ENCODE measurements around the gene UTF1. TPM values are rescaled to one million over a fixed set of nuclear protein-coding genes. Genes with fewer than 3 reads are reported as not detected.
"Not testable (repeated sequence)": the region's sequence is repeated elsewhere in the genome, so short reads cannot be mapped to it uniquely, and the experiment has no call there.

UTF1 gene
- total RNA-seq, 1 donor from 2014 or later = not detected

DNA sequence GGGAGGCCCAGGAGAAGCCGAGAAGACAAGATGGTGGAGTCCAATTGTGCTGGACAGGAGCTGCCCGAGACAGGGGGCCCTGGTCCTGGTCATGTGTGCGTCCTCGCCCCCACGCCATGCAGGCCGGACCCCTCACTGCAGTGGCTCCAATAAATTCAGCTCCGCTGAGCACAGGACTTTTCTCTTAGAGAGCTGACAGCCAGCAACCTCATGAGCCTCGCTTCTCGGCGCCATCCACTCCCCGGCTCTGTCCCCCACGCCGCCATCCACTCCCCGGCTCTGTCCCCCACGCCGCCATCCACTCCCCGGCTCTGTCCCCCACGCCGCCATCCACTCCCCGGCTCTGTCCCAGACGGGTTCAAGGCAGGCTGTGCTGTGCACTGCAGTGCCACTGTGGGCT, 2.8 kb upstream of the UTF1 start:
- Mint-ChIP-seq H3K4me3 (no peak overlapping the region), H3K9me3 (no peaks in the 10 kb centered on the region), H3K4me1 (peaks cover 10% of the 10 kb centered on the region), H3K27me3 (ENCODE audit: low read depth) (peaks cover 73% of the 10 kb centered on the region), H3K36me3 (ENCODE audit: low read depth) (peaks cover 3% of the 10 kb centered on the region), H3K27ac (ENCODE audit: unreplicated experiment) (no peak overlapping the region)
- TF ChIP-seq, protein P1, sequence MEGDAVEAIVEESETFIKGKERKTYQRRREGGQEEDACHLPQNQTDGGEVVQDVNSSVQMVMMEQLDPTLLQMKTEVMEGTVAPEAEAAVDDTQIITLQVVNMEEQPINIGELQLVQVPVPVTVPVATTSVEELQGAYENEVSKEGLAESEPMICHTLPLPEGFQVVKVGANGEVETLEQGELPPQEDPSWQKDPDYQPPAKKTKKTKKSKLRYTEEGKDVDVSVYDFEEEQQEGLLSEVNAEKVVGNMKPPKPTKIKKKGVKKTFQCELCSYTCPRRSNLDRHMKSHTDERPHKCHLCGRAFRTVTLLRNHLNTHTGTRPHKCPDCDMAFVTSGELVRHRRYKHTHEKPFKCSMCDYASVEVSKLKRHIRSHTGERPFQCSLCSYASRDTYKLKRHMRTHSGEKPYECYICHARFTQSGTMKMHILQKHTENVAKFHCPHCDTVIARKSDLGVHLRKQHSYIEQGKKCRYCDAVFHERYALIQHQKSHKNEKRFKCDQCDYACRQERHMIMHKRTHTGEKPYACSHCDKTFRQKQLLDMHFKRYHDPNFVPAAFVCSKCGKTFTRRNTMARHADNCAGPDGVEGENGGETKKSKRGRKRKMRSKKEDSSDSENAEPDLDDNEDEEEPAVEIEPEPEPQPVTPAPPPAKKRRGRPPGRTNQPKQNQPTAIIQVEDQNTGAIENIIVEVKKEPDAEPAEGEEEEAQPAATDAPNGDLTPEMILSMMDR (conservative IDR thresholded peaks at IDR 0.05) = no peak
- DNase-seq (ENCODE audit: low read depth, low spot score) = no peak

- peak overlapping the region; percentile 44 for H3K4me3 Mint-ChIP-seq
- H3K27ac Mint-ChIP-seq (ENCODE audit: unreplicated experiment) = no peak overlapping the region
- peaks cover 87% of the 10 kb centered on the region for H3K27me3 Mint-ChIP-seq (ENCODE audit: low read depth)
- peaks cover 10% of the 10 kb centered on the region for H3K4me1 Mint-ChIP-seq
- DNase-seq (ENCODE audit: low read depth, low spot score) = no peak
- H3K9me3 Mint-ChIP-seq = no peaks in the 10 kb centered on the region
- peaks cover 3% of the 10 kb centered on the region for H3K36me3 Mint-ChIP-seq (ENCODE audit: low read depth)
- TF ChIP-seq, protein P1 (conservative IDR thresholded peaks at IDR 0.05) = no peak
Measured at GRCh38 chr10:133229265-133230043, 563 bp upstream of the UTF1 start.

GRCh38 chr10:133230387-133231195, 574 bp downstream of the UTF1 start:
- no peak overlapping the region for H3K4me3 Mint-ChIP-seq

DNA sequence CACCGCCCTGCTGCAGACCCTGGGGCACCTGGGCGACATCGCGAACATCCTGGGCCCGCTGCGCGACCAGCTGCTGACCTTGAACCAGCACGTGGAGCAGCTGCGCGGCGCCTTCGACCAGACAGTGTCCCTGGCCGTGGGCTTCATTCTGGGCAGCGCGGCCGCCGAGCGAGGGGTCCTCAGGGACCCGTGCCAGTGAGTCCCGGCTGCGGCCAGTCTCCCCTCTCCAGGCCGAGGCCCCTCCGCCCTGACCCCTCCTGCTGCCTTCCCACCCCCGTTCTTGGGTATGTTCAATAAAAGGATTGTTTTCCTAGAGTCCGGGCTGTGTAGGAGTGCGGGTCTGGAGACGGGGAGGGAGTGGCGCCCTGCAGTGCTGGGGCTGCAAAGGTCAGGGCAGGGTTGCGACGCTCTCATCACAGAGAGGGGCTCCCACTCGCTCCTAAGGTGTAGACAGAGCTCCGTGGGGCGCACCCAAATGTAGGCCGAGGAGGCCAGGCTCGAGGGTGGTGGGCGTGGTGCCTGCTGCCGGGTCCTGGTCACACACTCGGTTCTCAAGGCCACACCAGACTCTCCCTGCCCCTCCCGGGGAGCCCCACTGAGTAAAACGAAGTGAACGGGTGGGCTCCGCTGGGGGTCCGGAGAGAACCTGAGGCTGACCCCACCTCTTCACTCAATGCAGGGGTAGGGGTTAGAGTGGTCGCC, 1.4 kb downstream of the UTF1 start:
- Mint-ChIP-seq H3K9me3 (no peaks in the 10 kb centered on the region), H3K36me3 (ENCODE audit: low read depth) (peaks cover 3% of the 10 kb centered on the region), H3K4me1 (peaks cover 10% of the 10 kb centered on the region), H3K27me3 (ENCODE audit: low read depth) (peaks cover 89% of the 10 kb centered on the region), H3K27ac (ENCODE audit: unreplicated experiment) (no peak overlapping the region), H3K4me3 (no peak overlapping the region)
- DNase-seq (ENCODE audit: low read depth, low spot score) = no peak
- TF ChIP-seq, protein P1 (conservative IDR thresholded peaks at IDR 0.05) = no peak

More at GRCh38 chr10:133230387-133231195, 574 bp downstream of the UTF1 start:
- no peak for DNase-seq (ENCODE audit: low read depth, low spot score)
- TF ChIP-seq, protein P1 (conservative IDR thresholded peaks at IDR 0.05) = no peak
- Mint-ChIP-seq H3K27me3 (ENCODE audit: low read depth) (peaks cover 90% of the 10 kb centered on the region), H3K36me3 (ENCODE audit: low read depth) (peaks cover 3% of the 10 kb centered on the region), H3K9me3 (no peaks in the 10 kb centered on the region), H3K4me1 (peaks cover 10% of the 10 kb centered on the region), H3K27ac (ENCODE audit: unreplicated experiment) (no peak overlapping the region)

DNA sequence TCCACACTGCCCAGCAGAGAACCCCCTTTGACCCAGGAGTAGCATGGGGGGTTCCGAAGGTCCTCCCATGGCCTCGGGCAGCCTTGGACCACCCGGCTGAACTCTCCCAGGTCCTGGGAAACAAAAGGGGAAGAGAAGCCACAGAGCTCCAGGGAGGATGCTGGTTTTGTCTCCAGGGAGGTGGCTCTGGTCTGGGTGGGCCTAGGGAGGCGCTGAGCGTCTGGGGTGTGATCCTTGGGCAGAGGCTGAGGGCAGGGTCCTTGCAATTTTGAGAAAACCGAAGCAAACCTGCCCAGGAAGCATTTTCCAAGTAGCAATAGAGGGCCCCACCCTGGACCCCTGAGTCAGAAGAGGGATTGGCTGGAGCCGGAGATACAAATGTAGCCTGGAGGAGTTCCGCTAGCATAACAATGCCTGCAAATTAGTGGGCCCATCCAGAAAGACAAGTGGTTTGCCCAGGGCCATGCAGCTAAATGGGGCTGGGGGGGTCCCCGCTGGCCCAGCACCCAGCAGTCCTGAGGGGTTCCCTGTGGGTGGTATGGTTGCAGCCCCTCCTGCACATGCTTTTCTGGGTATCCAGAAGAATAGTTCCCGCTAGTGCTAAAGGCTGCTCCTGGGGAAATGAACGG, 2.0 kb downstream of the UTF1 start:
- peaks cover 84% of the 10 kb centered on the region for H3K27me3 Mint-ChIP-seq (ENCODE audit: low read depth)
- no peak for DNase-seq (ENCODE audit: low read depth, low spot score)
- TF ChIP-seq, protein P1 (conservative IDR thresholded peaks at IDR 0.05) = no peak
- H3K9me3 Mint-ChIP-seq = no peaks in the 10 kb centered on the region
- H3K4me3 Mint-ChIP-seq = peak overlapping the region; percentile 64
- no peak overlapping the region for H3K27ac Mint-ChIP-seq (ENCODE audit: unreplicated experiment)
- H3K36me3 Mint-ChIP-seq (ENCODE audit: low read depth) = peaks cover 3% of the 10 kb centered on the region
- peaks cover 10% of the 10 kb centered on the region for H3K4me1 Mint-ChIP-seq

DNA sequence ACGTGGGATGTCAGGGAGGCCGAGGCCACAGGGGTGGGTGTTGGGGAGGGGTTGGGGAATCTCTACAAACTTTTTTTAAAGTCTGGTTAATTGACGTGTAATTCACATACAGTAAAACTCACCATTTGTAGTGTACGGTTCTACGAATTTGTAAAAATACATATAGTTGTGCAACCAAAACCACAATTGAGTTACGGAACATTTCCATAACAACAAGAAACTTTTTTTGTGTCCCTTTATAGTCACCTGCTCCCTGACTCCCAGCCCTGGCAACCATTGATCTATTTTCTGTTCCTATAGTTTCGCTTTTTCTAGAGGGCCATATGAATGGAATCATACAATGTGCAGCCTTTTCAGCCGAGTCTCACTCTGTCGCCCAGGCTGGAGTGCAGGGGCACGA, 4.8 kb downstream of the UTF1 start:
- H3K4me3 Mint-ChIP-seq; DNase-seq (ENCODE audit: low read depth, low spot score); H3K4me1 Mint-ChIP-seq; H3K27ac Mint-ChIP-seq (ENCODE audit: unreplicated experiment); H3K9me3 Mint-ChIP-seq; H3K36me3 Mint-ChIP-seq (ENCODE audit: low read depth): not testable (repeated sequence)
- peaks cover 83% of the 10 kb centered on the region for H3K27me3 Mint-ChIP-seq (ENCODE audit: low read depth)

Data from neural crest cell (in vitro differentiated cells).